ENCODE results near the gene WDR46.

- TF ChIP-seq CTCF (IDR thresholded peaks at IDR 0.05; ENCODE audit: low read length) (no peak), EZH2 (optimal IDR thresholded peaks at IDR 0.05; ENCODE audit: low read depth, low read length) (no peak), EZH2phosphoT487 (IDR thresholded peaks at IDR 0.05; ENCODE audit: low read length) (no peak)
These were observed 29.5 kb upstream of the WDR46 start for GRCh38 chr6:33318426-33319073.
